Stimulated activated CD4-positive, alpha-beta T cell treated with anti-CD3 and anti-CD28 coated beads, Interleukin-1b, Interleukin-23, amount 100 ng/mL, for 48 hours (primary cell): ENCODE measurements around the gene SAYSD1.
"Not testable (repeated sequence)": the region's sequence is repeated elsewhere in the genome, so short reads cannot be mapped to it uniquely, and the experiment has no call there.

Experiments used
- DNase-seq: peaks from one replicate; pipeline ENCODE4 v3.0.0-alpha.2; 2020

The SAYSD1 gene

GRCh38 chr6:39114704-39115599 is at the start of gene SAYSD1:
Gene SAYSD1 (minus strand): TSS chr6:39115186. CDS start chr6:39115089, 97 bp downstream.
- peak; percentile 94 for DNase-seq

- DNase-seq, result no peak
Measured at GRCh38 chr6:39157511-39157910, 42.5 kb upstream of the SAYSD1 start.

- no peak for DNase-seq
Measured at GRCh38 chr6:39156801-39157200, 41.8 kb upstream of the SAYSD1 start.

- DNase-seq, result no peak
Measured at GRCh38 chr6:39154705-39155104, 39.7 kb upstream of the SAYSD1 start.

GRCh38 chr6:39153766-39154397 is 38.9 kb upstream of the SAYSD1 start:
- peak; percentile 53 for DNase-seq

- no peak for DNase-seq
Measured at GRCh38 chr6:39152262-39152661, 37.3 kb upstream of the SAYSD1 start.

GRCh38 chr6:39151211-39151610 is 36.2 kb upstream of the SAYSD1 start:
- DNase-seq, result no peak

GRCh38 chr6:39144481-39145173 is 29.6 kb upstream of the SAYSD1 start:
- DNase-seq, result no peak

- DNase-seq, result no peak
Measured at GRCh38 chr6:39143238-39143930, 28.4 kb upstream of the SAYSD1 start.

GRCh38 chr6:39140556-39141167 is 25.7 kb upstream of the SAYSD1 start:
- DNase-seq, result no peak

GRCh38 chr6:39137245-39137644 is 22.3 kb upstream of the SAYSD1 start:
- peak; percentile 8 for DNase-seq

- DNase-seq, result not testable (repeated sequence)
Measured at GRCh38 chr6:39136207-39136606, 21.2 kb upstream of the SAYSD1 start.

- not testable (repeated sequence) for DNase-seq
Measured at GRCh38 chr6:39134761-39135160, 19.8 kb upstream of the SAYSD1 start.

- no peak for DNase-seq
Measured at GRCh38 chr6:39130691-39131090, 15.7 kb upstream of the SAYSD1 start.

GRCh38 chr6:39128832-39129231 is 13.8 kb upstream of the SAYSD1 start:
- DNase-seq, result no peak

GRCh38 chr6:39128106-39128505 is 13.1 kb upstream of the SAYSD1 start:
- DNase-seq, result no peak

GRCh38 chr6:39124114-39124513 is 9.1 kb upstream of the SAYSD1 start:
- no peak for DNase-seq

GRCh38 chr6:39118921-39119320 is 3.9 kb upstream of the SAYSD1 start:
- no peak for DNase-seq

GRCh38 chr6:39114388-39114703 is 640 bp downstream of the SAYSD1 start:
- no peak for DNase-seq

- DNase-seq, result no peak
Measured at GRCh38 chr6:39113788-39114187, 1.2 kb downstream of the SAYSD1 start.

GRCh38 chr6:39111280-39111679 is 3.7 kb downstream of the SAYSD1 start:
- DNase-seq, result no peak

GRCh38 chr6:39108041-39108839 is 6.7 kb downstream of the SAYSD1 start:
- no peak for DNase-seq
